Smooth muscle cell of bladder (primary cell): ENCODE results near the gene FAM114A2. TPM values are rescaled to one million over a fixed set of nuclear protein-coding genes. Genes with fewer than 3 reads are reported as not detected.

Experiments
- total RNA-seq: library from RNA; depleted of rRNA; stranded (reverse); fragments of >200 nt; gene quantifications from 2 replicates; pipeline ENCODE4 v1.2.3, GENCODE V29; 2014

Gene FAM114A2
- total RNA-seq, result 24.9 and 30.2 TPM in 2 replicates

GRCh38 chr5:154038707-154039457 lies at the start of gene FAM114A2, which contains the start of gene MFAP3:
FAM114A2 (minus strand) TSS chr5:154038910; CDS start chr5:154034953, 3,957 bp downstream.
MFAP3 (plus strand) TSS chr5:154038967; CDS start chr5:154049723, 10,756 bp downstream.

Other genes with a start within 250 kb of the FAM114A2 start
- 46.5 and 47.5 TPM in 2 replicates for gene MFAP3, start 57 bp upstream of the FAM114A2 start, total RNA-seq
- gene GALNT10, start 151.8 kb upstream of the FAM114A2 start, total RNA-seq, result 26.5 and 39.9 TPM in 2 replicates